Endothelial cell of umbilical vein (primary cell): Measurements from ENCODE around the gene CCDC91.
"Not testable (repeated sequence)": the region's sequence is repeated elsewhere in the genome, so short reads cannot be mapped to it uniquely, and the experiment has no call there.

ENCODE experiments used
- CTCF ChIP-seq, 2 donors: IDR thresholded peaks; 1 replicate in 1 of 2; 2 replicates in 1 of 2; pipeline ENCODE4 v1.5.1; 2011; ENCODE audit warnings: low read length in 2 of 2, mild to moderate bottlenecking in 2 of 2, moderate library complexity in 2 of 2, control low read depth in 1 of 2, inconsistent platforms in 1 of 2, low read depth in 1 of 2; ENCODE audit not compliant: insufficient read depth in 1 of 2; ENCODE audit errors: extremely low read depth in 1 of 2
- EZH2 ChIP-seq: IDR thresholded peaks from 2 replicates; pipeline ENCODE4 v1.6.1; 2012; ENCODE audit warnings: borderline replicate concordance, low read depth, mild to moderate bottlenecking, moderate library complexity, low read length, inconsistent platforms; ENCODE audit not compliant: severe bottlenecking

DNA sequence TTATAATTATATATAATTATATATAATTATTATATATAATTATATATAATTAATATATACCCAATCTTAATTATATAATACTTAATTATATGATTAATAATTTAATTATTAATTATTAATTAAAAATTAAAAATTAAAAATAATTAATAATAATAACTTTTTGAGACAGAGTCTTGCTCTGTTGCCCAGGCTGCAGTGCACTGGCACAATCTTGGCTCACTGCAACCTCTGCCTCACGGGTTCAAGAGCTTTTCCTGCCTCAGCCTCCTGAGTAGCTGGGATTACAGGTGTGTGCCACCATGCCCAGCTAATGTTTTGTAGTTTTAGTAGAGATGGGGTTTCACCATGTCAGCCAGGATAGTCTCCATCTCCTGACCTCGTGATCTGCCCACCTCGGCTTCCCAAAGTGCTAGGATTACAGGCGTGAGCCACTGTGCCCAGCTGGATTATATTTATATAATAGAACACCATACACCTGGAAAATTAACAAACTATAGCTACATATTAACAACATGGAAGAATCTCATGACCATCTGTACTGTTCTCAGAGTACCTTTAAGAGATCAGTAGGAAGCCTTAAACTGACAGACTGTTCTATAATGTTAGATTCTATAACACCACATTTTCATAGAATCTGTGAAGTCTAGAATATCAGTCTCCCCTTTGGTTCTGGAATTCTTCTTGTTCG is 77.8 kb downstream of the CCDC91 start:
- not testable (repeated sequence) for TF ChIP-seq CTCF (IDR thresholded peaks at IDR 0.05; ENCODE audit: extremely low read depth in 1 of 2, insufficient read depth in 1 of 2, low read depth in 1 of 2, low read length in 2 of 2); EZH2
